Muscle layer of colon (tissue), 2 donors: ENCODE results near the gene ZMIZ1.

Source experiments
- H3K27ac ChIP-seq: one replicate; pipeline ENCODE4 v1.7.0; 2013; ENCODE audit warnings: low read depth, mild to moderate bottlenecking, low read length, moderate library complexity
- H3K27me3 ChIP-seq, 2 donors: one replicate each; pipeline ENCODE4 v1.7.0; 2013; ENCODE audit warnings: low read length in 2 of 2, mild to moderate bottlenecking in 2 of 2; ENCODE audit not compliant: insufficient read depth in 2 of 2, control insufficient read depth in 1 of 2
- H3K36me3 ChIP-seq: one replicate; pipeline ENCODE4 v1.7.0; 2013; ENCODE audit warnings: mild to moderate bottlenecking, low read length; ENCODE audit not compliant: insufficient read depth
- H3K4me1 ChIP-seq: one replicate; pipeline ENCODE4 v1.7.0; 2013; ENCODE audit warnings: mild to moderate bottlenecking, low read length; ENCODE audit not compliant: insufficient read depth
- H3K4me3 ChIP-seq, 2 donors: one replicate each; pipeline ENCODE4 v1.7.0; 2013; ENCODE audit warnings: low read length in 2 of 2, low read depth in 1 of 2, mild to moderate bottlenecking in 1 of 2, moderate library complexity in 1 of 2
- H3K9ac ChIP-seq: one replicate; pipeline ENCODE4 v1.7.0; 2013; ENCODE audit warnings: low read length
- H3K9me3 ChIP-seq: one replicate; pipeline ENCODE4 v1.7.0; 2013; ENCODE audit warnings: mild to moderate bottlenecking, low read length
- donor health status: abdominal sarcoma.
- donor health status: Adenocarcinoma of cecum.

The ZMIZ1 gene

GRCh38 chr10:79315602-79315920 is 246.8 kb downstream of the ZMIZ1 start:
- Histone ChIP-seq H3K4me3 (no peak overlapping the region), H3K9ac (no peak overlapping the region), H3K4me1 (peaks cover 13% of the 10 kb centered on the region), H3K27ac (no peak overlapping the region), H3K36me3 (peaks cover 26% of the 10 kb centered on the region), H3K27me3 (no peaks in the 10 kb centered on the region), H3K9me3 (no peaks in the 10 kb centered on the region)

DNA sequence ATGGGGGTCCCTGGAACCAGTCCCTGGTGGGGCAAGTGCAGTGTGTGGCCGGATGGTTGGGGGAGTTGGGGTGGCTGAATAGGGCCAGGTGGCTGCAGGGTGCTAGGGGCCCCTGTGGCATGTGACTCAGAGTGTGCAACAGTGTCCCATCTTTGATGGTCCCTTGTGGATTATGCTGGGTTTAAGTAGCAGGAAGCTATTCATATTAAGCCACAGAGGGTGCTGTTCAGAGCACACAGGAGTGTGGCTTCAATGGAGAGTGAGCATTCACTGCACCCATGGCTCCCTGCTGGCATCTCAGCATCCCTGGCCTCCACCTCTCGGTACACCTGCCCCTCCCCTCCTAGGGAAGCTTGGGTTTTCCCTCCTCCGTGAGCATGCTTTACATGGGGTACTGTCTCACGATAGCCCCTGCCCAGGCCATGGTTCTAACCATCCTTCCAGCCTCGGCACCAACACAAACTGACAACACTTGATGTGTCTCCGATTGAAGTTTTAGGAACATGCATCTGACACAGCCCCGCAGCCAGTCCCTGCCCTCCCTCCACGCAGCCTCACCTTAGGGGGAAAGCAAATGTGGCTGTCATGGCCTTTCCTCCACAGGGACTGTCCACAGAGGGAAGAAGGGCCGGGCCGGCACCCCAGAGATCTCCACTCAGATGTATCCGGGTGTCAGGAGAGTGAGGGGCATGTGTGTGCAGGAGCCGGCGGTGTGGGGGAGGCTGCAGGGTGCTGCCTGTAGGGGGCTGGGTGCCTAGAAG is 248.1 kb downstream of the ZMIZ1 start:
- no peak overlapping the region for H3K9ac ChIP-seq
- H3K9me3 ChIP-seq = no peaks in the 10 kb centered on the region

DNA sequence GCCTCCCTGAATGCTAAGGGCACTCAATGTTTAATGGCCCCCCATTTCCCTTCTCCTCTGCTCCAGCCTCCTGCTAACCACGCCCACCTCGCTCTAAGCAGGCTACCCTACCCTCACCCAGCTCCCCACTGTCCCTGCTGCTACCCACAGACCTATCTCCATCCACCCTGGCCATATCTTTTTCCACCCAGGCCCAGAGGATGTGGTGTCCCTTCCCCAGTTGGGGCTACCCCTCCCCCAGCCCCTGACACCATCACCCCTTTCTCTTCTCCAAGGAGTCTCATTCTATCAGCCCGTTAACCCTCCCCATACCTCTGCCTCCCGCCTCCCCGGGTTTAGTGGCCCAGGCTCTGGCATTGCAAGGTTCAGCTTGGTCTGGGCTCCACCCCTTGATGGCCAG is 249.6 kb downstream of the ZMIZ1 start:
- Histone ChIP-seq H3K4me3 (no peak overlapping the region), H3K27me3 (no peaks in the 10 kb centered on the region), H3K9ac (no peak overlapping the region), H3K36me3 (peaks cover 16% of the 10 kb centered on the region), H3K9me3 (no peaks in the 10 kb centered on the region), H3K4me1 (peaks cover 23% of the 10 kb centered on the region), H3K27ac (no peak overlapping the region)

More for the DNA sequence above, 248.1 kb downstream of the ZMIZ1 start:
- Histone ChIP-seq H3K4me3 (no peak overlapping the region), H3K27ac (no peak overlapping the region), H3K4me1 (peaks cover 13% of the 10 kb centered on the region), H3K36me3 (peaks cover 26% of the 10 kb centered on the region), H3K27me3 (no peaks in the 10 kb centered on the region)

DNA sequence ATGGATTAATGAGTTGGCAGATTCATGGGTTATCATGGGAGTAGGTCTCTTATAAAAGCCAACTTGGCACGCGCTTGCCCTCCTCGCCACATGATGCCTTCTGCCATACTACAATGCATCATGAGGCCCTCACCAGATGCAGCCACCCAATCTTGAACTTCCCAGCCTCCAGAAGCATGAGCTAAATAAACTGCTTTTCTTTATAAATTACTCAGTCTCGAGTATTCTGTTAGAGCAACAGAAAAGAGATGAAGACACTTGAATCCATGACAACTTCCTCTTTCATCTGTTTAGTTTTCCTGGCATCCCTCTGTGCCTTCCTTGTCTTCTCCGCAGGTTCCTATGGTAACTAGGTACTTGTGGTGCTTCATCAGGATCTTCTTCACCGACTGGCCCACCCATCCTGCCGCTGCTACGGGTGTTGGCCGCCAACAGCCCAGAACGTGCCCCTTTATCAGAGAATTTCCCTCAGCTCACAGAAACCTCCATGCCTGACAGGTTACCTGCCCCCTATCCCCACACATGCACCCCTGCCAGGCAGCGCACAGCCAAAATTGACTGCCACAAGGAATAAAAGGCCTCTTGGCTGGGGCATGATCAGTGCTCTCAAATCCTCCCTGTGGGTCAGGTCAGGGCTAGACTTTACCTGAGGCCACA is 250.5 kb downstream of the ZMIZ1 start:
- Histone ChIP-seq H3K4me3 (no peak overlapping the region), H3K9ac (no peak overlapping the region), H3K4me1 (peaks cover 26% of the 10 kb centered on the region), H3K9me3 (no peaks in the 10 kb centered on the region), H3K36me3 (peaks cover 12% of the 10 kb centered on the region), H3K27ac (no peak overlapping the region), H3K27me3 (no peaks in the 10 kb centered on the region)

- H3K9me3 ChIP-seq = no peaks in the 10 kb centered on the region
- H3K36me3 ChIP-seq = peaks cover 6% of the 10 kb centered on the region
- peaks cover 26% of the 10 kb centered on the region for H3K4me1 ChIP-seq
- H3K4me3 ChIP-seq = no peak overlapping the region
- no peak overlapping the region for H3K27ac ChIP-seq
- H3K27me3 ChIP-seq = no peaks in the 10 kb centered on the region
- H3K9ac ChIP-seq = no peak overlapping the region
These were observed 251.6 kb downstream of the ZMIZ1 start for GRCh38 chr10:79320316-79320715.

DNA sequence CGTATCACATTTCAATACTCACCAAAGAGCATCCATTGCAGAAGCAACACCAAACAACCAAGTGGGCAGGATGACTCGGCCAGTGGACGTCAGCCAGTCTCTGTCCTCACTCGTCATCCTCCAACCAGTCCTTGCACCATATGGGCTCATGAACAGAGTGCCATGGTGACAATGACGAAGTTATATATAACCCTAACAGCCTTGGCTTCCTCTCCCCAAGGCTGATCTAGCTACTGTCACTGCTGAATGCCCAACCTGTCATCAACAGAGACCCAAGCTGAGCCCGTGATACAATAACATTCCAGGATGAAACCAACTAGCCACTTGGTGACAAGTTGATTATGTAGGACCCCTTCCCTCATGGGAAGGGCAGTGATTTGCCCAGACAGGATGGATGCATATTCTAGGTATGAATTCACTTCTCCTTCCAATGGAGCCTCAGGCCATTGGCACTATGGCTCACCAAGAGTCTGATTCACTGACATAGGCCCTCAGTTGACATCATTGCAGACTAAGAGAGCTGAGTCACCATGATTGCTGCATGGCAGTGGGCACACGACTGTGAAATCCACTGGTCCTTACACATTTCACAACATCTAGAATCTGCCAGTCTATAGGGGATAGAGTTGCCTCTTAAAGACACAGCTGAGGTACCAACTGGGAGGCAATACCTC is 252.2 kb downstream of the ZMIZ1 start:
- Histone ChIP-seq H3K27ac (no peak overlapping the region), H3K9ac (no peak overlapping the region), H3K36me3 (no peaks in the 10 kb centered on the region), H3K27me3 (no peaks in the 10 kb centered on the region), H3K4me3 (no peak overlapping the region), H3K9me3 (no peaks in the 10 kb centered on the region), H3K4me1 (peaks cover 26% of the 10 kb centered on the region)

DNA sequence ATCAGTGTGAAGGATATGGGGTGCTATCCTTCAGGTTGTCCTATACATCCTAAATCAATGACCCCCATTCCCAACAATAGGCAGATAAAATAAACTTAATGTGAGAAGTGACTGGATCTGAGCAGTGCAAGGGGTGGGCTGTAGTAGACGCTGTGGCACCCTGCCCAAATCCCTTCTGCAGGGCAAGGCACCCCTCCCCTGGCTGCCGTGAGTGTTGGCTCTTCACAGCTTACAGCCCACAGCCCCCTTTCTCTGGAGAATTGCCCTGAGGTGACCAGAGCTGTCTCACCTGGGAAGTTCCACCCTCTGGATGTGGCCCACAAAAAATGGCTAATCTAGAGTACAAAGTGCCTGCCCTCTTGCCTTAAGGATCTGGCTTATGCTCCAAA is 252.7 kb downstream of the ZMIZ1 start:
- no peak overlapping the region for H3K4me3 ChIP-seq
- H3K27me3 ChIP-seq = no peaks in the 10 kb centered on the region
- H3K36me3 ChIP-seq = no peaks in the 10 kb centered on the region
- H3K4me1 ChIP-seq = peaks cover 26% of the 10 kb centered on the region
- no peak overlapping the region for H3K9ac ChIP-seq
- H3K27ac ChIP-seq = no peak overlapping the region
- H3K9me3 ChIP-seq = no peaks in the 10 kb centered on the region

- no peak overlapping the region for H3K9ac ChIP-seq
- no peaks in the 10 kb centered on the region for H3K36me3 ChIP-seq
- no peaks in the 10 kb centered on the region for H3K9me3 ChIP-seq
- no peaks in the 10 kb centered on the region for H3K27me3 ChIP-seq
- H3K4me3 ChIP-seq = no peak overlapping the region
- H3K27ac ChIP-seq = no peak overlapping the region
- peaks cover 21% of the 10 kb centered on the region for H3K4me1 ChIP-seq
These were observed 253.2 kb downstream of the ZMIZ1 start for GRCh38 chr10:79321951-79322350.

DNA sequence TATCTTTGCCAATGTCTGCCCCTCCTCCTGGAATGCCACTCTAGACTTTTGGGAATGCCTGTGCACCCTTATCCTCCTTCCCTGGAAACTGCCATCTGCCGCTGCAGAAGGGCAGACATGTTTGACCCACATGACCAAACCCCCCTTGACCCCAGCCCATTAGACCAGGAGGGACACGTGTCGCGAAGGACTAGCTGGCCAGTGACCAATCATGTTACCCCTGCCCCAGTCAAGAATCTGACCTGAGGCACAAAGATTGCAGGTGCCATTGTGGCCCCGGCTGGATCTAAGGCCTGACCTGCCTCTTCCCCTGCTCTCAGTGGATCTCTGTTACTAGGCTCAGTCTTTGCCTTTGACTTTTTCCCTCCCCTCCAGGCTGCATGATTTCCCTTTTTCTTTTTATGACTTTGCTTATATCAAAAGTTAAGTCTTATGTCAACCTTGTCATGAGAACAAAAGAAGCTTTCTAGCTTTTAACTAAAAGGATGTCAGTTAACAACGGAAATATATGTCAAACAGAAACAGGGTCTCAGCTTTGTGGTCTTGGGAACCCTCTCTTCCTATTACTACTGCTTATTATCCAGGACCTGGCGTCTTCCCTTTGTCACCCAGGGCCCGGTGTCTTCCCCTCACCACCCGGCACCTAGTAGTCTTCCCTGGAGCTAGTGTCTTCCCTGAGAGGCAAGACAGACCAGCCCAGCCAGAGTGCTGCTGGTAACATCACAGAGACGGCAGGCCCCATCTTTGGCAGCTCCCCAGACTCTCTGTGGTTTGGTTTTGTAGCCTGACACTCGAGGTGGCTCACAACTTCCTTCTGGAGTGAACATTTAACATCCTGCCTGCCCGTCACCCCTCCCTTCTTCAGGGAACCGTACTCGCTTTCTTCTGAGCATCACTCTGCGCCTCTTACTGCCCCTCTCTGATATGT is 254.1 kb downstream of the ZMIZ1 start:
- peaks cover 13% of the 10 kb centered on the region for H3K4me1 ChIP-seq

DNA sequence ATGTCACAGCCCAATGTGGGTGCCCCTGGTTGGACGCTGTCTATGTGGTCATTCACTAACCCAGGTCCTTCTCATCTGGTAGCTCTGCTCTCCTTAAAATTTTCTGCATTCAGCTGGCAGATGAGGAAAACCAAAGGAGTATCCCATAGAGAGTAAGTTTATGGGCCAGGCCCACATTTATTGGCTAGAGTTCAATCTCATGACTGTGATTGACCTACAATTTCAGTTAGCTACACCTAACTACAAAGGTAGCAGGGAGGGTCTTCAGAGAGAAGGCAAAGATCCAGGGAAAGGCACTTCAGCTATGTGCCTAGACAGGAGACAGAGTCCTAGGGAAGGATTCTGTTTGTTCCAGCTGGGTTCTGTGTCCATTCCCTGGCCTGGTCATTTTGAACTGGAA is 254.8 kb downstream of the ZMIZ1 start:
- H3K4me3 ChIP-seq = no peak overlapping the region
- H3K4me1 ChIP-seq = peaks cover 13% of the 10 kb centered on the region
- no peaks in the 10 kb centered on the region for H3K27me3 ChIP-seq
- H3K9me3 ChIP-seq = no peaks in the 10 kb centered on the region
- no peaks in the 10 kb centered on the region for H3K36me3 ChIP-seq
- H3K9ac ChIP-seq = no peak overlapping the region
- H3K27ac ChIP-seq = no peak overlapping the region

More for the DNA sequence above, 254.1 kb downstream of the ZMIZ1 start:
- H3K27me3 ChIP-seq = no peaks in the 10 kb centered on the region
- H3K36me3 ChIP-seq = no peaks in the 10 kb centered on the region
- no peak overlapping the region for H3K4me3 ChIP-seq
- H3K27ac ChIP-seq = peak overlapping the region; percentile 6
- H3K9ac ChIP-seq = no peak overlapping the region
- no peaks in the 10 kb centered on the region for H3K9me3 ChIP-seq
